Lower leg skin (tissue), 3 donors: ENCODE results near the gene WDPCP.

ENCODE experiments used
- CTCF ChIP-seq, 3 donors: fragments of 450-650 bp; IDR thresholded peaks; one replicate each; pipeline ENCODE4 v1.5.1; 2016; ENCODE audit warnings: antibody characterized with exemption in 3 of 3, mild to moderate bottlenecking in 3 of 3, moderate library complexity in 2 of 3
- POLR2A ChIP-seq, 2 donors: fragments of 450-650 bp; IDR thresholded peaks; one replicate each; pipeline ENCODE4 v1.6.1; 2016 to 2017; ENCODE audit warnings: antibody characterized with exemption in 2 of 2, mild to moderate bottlenecking in 1 of 2, moderate library complexity in 1 of 2

DNA sequence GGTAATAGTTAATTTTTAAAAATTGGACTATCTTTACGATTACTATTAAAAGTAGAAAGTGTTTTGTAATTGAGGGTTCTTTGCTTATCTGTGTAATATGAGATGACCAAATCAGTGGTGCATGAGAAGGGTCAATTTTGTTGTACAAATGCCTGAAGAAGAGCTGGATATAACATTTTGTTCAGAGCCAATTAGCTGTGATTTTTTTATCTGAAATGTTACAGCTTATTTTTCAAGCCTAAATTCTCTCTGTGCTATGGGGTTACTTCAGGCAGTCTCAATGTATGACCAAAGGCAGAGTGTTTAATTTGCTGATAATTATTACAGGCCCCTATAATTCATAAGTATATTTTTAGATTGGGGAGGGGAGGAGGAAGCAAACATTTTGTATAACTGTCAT is 495.9 kb downstream of the WDPCP start:
- TF ChIP-seq POLR2A (IDR thresholded peaks at IDR 0.05) = no peak
- no peak for TF ChIP-seq CTCF (IDR thresholded peaks at IDR 0.05)
